HEK293 (cell line): ENCODE data around the gene KCNK4.

Experiments used
- BCL11B ChIP-seq: fragments of 450-650 bp; formaldehyde crosslinking; IDR thresholded peaks from 2 replicates; pipeline ENCODE4 v1.5.1; 2016; ENCODE audit warnings: low read depth, missing biosample characterization, missing genetic modification characterization
- CTCF ChIP-seq: fragments of 450-650 bp; formaldehyde crosslinking; IDR thresholded peaks from 2 replicates; pipeline ENCODE4 v1.5.1; 2016; ENCODE audit warnings: missing biosample characterization, missing genetic modification characterization
- PBX3 ChIP-seq: sonication (generic); formaldehyde crosslinking; IDR thresholded peaks from 2 replicates; pipeline ENCODE4 v1.8.1; 2022; ENCODE audit warnings: mild to moderate bottlenecking, moderate library complexity, missing genetic modification reagents
- PRDM1 ChIP-seq: fragments of 450-650 bp; formaldehyde crosslinking; IDR thresholded peaks from 2 replicates; pipeline ENCODE4; 2016; ENCODE audit warnings: missing biosample characterization, missing genetic modification characterization
- ZBTB1 ChIP-seq: fragments of 450-650 bp; formaldehyde crosslinking; IDR thresholded peaks from 2 replicates; pipeline ENCODE4 v1.5.1; 2016; ENCODE audit warnings: missing biosample characterization, missing genetic modification characterization
- ZNF558 ChIP-seq: fragments of 450-650 bp; formaldehyde crosslinking; IDR thresholded peaks from 2 replicates; pipeline ENCODE4 v1.5.1; 2016; ENCODE audit warnings: missing biosample characterization, missing genetic modification characterization
- ZNF580 ChIP-seq: fragments of 450-650 bp; formaldehyde crosslinking; IDR thresholded peaks from 2 replicates; pipeline ENCODE4 v1.5.1; 2016; ENCODE audit warnings: missing biosample characterization, missing genetic modification characterization

GRCh38 chr11:64275031-64275800, 15.9 kb upstream of the KCNK4 start:
- TF ChIP-seq CTCF (tag by site-specific recombination): no peak
- no peak for TF ChIP-seq ZNF558 (tag by site-specific recombination)
- TF ChIP-seq ZNF580: no peak
- TF ChIP-seq ZBTB1 (tag by site-specific recombination): no peak
- no peak for TF ChIP-seq PRDM1 (tag by site-specific recombination)
- TF ChIP-seq PBX3: no peak
- no peak for TF ChIP-seq BCL11B
